Body of pancreas (tissue), 4 donors: Measurements from ENCODE around the gene SERPINA4.

Source experiments
- CTCF ChIP-seq, 7 experiments: fragments of 450-650 bp in 4 of 7; fragments of 200-600 bp in 3 of 7; sonication (generic) in 3 of 7; IDR thresholded peaks; one replicate each; pipeline ENCODE4 v1.5.1; 2016 to 2019; ENCODE audit warnings: antibody characterized with exemption in 7 of 7
- POLR2A ChIP-seq, 3 donors: fragments of 450-650 bp; IDR thresholded peaks; one replicate each; pipeline ENCODE4 v1.6.1; 2016; ENCODE audit warnings: antibody characterized with exemption in 3 of 3, mild to moderate bottlenecking in 2 of 3

GRCh38 chr14:94531187-94531586, 30.1 kb upstream of the SERPINA4 start:
- TF ChIP-seq CTCF (IDR thresholded peaks at IDR 0.05) (no peak), POLR2A (IDR thresholded peaks at IDR 0.05) (no peak)
